Ishikawa (cell line): ENCODE data around the gene CCNT2.

Experiments used
- CEBPB ChIP-seq: IDR thresholded peaks from 2 replicates; pipeline ENCODE4 v1.6.1; 2012
- CREB1 ChIP-seq: IDR thresholded peaks from 2 replicates; pipeline ENCODE4 v1.6.1; 2012; ENCODE audit warnings: low read depth
- EGR1 ChIP-seq: IDR thresholded peaks from 2 replicates; pipeline ENCODE4 v1.6.1; 2012
- EP300 ChIP-seq: IDR thresholded peaks from 2 replicates; pipeline ENCODE4 v1.6.1; 2012; ENCODE audit warnings: borderline replicate concordance
- FOXM1 ChIP-seq: IDR thresholded peaks from 2 replicates; pipeline ENCODE4 v1.6.1; 2012; ENCODE audit warnings: low read depth, borderline replicate concordance
- MAX ChIP-seq: IDR thresholded peaks from 2 replicates; pipeline ENCODE4 v1.6.1; 2012
- RAD21 ChIP-seq: IDR thresholded peaks from 2 replicates; pipeline ENCODE4 v1.6.1; 2012; ENCODE audit warnings: low read depth
- REST ChIP-seq: IDR thresholded peaks from 2 replicates; pipeline ENCODE4 v1.6.1; 2012; ENCODE audit warnings: low read depth, mild to moderate bottlenecking
- TAF1 ChIP-seq: IDR thresholded peaks from 2 replicates; pipeline ENCODE4 v1.6.1; 2012; ENCODE audit warnings: low read depth, mild to moderate bottlenecking
- TCF12 ChIP-seq: IDR thresholded peaks from 2 replicates; pipeline ENCODE4 v1.6.1; 2012; ENCODE audit warnings: low read depth
- TEAD4 ChIP-seq: IDR thresholded peaks from 2 replicates; pipeline ENCODE4 v1.6.1; 2012
- YY1 ChIP-seq: IDR thresholded peaks from 2 replicates; pipeline ENCODE4 v1.6.1; 2012; ENCODE audit warnings: low read depth
- ZBTB7A ChIP-seq: IDR thresholded peaks from 2 replicates; pipeline ENCODE4 v1.6.1; 2012; ENCODE audit warnings: low read depth

- TF ChIP-seq RAD21: no peak
- TF ChIP-seq CREB1: no peak
- TF ChIP-seq REST: no peak
- no peak for TF ChIP-seq ZBTB7A
- TF ChIP-seq EP300: no peak
- no peak for TF ChIP-seq TEAD4
- TF ChIP-seq CEBPB: no peak
- TF ChIP-seq EGR1: no peak
- no peak for TF ChIP-seq TAF1
- TF ChIP-seq YY1: no peak
- no peak for TF ChIP-seq MAX
- no peak for TF ChIP-seq FOXM1
- no peak for TF ChIP-seq TCF12
Observed at GRCh38 chr2:134932864-134933526, 14.4 kb downstream of the CCNT2 start.
